ENCODE measurements around the gene GLRB. TPM values are rescaled to one million over a fixed set of nuclear protein-coding genes. Genes with fewer than 3 reads are reported as not detected.
A peak's percentile ranks its signal among the peaks of the same experiment; 100 is the strongest.
"Not testable (repeated sequence)": the region's sequence is repeated elsewhere in the genome, so short reads cannot be mapped to it uniquely, and the experiment has no call there.

Gene GLRB
- total RNA-seq, result 1 to 10 TPM; 3.9 to 4.1 TPM
- long read RNA-seq, donor 1, partial matches to known transcripts, result 0 of 4 reads
- long read RNA-seq, donor 1, other reads (novel, unspliced or antisense), result 0 of 4 reads
- long read RNA-seq, donor 2, transcript GLRB-207 (9 exons, 2,765 nt), result minor isoform, 6 of 19 reads
- long read RNA-seq, donor 2, transcript GLRB-201 (10 exons, 3,126 nt), result major isoform, 11 of 19 reads
- long read RNA-seq, donor 2, partial matches to known transcripts, result 1 of 19 reads
- long read RNA-seq, donor 2, other reads (novel, unspliced or antisense), result 1 of 19 reads

DNA sequence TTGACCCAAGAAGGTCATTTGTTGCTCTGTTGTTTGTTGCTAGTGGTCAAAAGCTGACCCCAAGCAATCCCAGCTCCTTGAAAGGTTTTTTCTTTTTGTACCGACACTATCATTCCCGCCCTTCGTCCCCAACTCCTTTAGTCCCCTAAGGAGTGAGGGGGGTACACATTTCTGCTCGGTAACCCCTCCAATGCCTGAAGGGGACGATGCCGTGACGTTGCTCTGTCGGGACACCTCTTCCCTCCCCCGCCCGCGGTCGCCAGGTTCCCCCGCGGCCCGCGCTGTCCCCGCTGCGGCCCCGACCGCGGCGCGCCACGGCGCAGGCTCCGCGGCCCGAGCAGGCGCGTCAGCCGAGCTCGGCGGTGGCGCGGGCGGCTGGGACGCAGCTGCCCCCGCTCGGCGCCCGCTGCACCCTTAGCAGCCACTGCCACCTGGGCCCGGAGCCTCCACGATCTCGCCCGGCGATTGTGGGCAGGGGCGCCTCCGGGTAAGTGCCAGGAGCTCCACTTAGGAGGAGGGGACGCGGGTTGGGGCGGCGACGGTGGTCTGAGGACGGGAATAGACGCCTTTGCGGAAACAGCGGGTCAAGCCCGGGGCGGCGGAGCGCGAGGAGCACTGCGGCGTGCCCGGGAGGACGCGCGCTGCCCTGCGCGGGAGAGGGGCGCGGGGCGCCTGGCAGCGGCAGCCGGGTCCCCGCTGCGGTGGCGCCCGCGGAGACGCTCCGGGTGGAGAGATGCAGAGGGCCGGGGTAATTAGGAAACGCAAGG, at the start of gene GLRB:
GLRB (plus strand) TSS at position 340 of the 767 bp plus-strand sequence. CDS start 1,875 bp downstream, outside the sequence.
- peak; percentile 84 for DNase-seq (ENCODE audit: low spot score)
- intact Hi-C loops (cut with DNase I), result no loop called here

DNA sequence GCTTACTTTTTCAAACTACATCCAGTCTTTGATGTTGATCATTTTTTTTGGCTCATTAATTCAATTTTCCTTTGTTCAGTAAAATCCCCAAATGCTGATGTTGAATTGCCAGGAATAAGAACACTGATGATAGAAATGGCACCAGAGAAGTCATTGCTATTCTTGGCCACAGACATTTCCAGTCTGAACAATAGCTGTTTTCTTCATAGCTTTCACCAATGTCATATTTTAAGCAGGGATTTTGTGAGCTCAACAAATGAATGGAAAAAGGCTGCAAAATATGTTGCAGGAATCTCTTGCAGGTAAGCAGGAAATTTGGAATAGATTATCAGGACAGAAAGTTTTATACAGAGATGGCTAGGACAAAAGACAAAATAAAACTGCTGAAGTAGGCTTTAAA, 40.5 kb upstream of the GLRB start:
- no peak for DNase-seq (ENCODE audit: low spot score)
- intact Hi-C loops (cut with DNase I), result no loop called here

DNA sequence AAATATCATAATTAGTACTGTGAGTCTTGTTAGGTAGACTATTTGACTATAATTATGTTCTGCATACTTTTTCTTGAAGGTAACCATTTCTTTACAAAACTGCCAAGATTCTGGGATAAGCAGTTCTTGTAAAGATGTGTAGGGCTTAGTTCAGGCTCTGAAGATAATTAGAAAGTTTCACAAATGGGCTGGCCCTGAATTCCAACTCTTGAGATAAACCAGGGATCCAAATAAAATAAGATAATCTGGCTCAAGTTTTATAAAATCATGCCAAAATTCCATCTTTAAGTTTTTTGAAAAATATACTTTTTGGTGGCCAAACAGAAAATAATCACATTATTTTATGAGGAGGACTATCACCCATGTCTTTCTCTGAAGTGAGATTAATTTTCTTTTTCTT, 35.5 kb upstream of the GLRB start:
- no peak for DNase-seq (ENCODE audit: low spot score)
- intact Hi-C loops (cut with DNase I), result no loop called here

GRCh38 chr4:157043131-157043530, 32.8 kb upstream of the GLRB start:
- intact Hi-C loops (cut with DNase I), result no loop called here
- DNase-seq (ENCODE audit: low spot score), result no peak

GRCh38 chr4:157045507-157046127, 30.3 kb upstream of the GLRB start:
- intact Hi-C loops (cut with DNase I), result no loop called here
- no peak for DNase-seq (ENCODE audit: low spot score)

DNA sequence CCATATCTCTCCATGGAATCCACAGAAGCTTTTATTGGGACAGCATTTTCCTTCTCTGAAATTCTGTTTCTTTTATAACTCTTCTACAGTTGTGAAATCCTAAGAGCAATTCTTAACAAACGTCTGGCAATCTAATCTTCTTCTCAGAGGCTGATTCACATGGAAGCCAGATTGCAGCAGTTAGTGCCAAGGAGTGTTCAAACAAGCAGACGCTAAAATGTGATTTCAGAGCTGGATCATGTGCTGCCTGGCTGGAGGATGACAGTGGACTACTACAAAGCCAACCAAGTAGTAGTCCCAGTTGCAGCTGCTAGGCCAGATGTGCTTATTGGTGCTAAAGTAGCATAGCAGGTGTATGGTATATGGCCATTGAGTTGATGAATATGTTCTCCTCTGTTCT, 27.7 kb upstream of the GLRB start:
- intact Hi-C loops (cut with DNase I), result no loop called here
- DNase-seq (ENCODE audit: low spot score), result no peak

DNA sequence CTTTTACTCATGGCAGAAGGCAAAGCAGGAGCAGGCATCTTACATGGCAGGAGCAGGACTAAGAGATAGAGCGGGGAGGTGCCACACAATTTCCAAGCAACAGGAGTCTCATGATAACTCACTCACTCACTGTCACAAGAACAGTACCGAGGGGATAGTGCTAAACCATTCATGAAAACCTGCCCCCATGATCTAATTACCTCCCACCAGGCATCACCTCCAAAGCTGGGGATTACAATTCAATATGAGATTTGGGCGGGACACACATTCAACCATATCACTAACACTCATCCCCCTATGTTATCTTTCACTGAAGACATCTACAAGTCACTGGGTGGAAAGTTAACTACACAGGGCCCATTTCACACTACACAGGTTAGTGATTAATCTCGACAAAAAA, 25.4 kb upstream of the GLRB start:
- intact Hi-C loops (cut with DNase I), result no loop called here
- DNase-seq (ENCODE audit: low spot score), result no peak

GRCh38 chr4:157052429-157053040, 23.4 kb upstream of the GLRB start:
- DNase-seq (ENCODE audit: low spot score), result no peak
- intact Hi-C loops (cut with DNase I), result no loop called here

- intact Hi-C loops (cut with DNase I), result no loop called here
- no peak for DNase-seq (ENCODE audit: low spot score)
Observed at GRCh38 chr4:157057218-157057617, 18.7 kb upstream of the GLRB start.

- DNase-seq (ENCODE audit: low spot score); intact Hi-C loops (cut with DNase I): not testable (repeated sequence)
Observed at GRCh38 chr4:157058899-157059298, 17.1 kb upstream of the GLRB start.

DNA sequence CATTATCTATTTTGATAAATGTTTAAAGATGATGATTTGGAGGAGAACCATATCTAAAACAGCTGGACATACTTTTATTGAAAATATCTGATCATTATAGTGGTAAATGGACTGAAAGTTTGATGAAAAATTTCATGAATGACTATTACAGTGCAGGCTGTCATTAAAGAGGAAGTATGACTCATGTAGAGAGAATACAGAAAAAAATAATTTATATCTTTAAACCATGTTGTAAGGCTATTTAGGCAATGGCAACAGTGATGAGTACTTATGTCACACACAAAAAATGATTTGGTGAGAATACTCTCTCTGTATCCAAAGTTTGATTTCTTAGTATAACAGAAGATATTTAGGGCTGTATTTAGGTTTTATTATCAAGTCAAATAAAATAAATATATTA, 3.9 kb upstream of the GLRB start:
- no peak for DNase-seq (ENCODE audit: low spot score)
- intact Hi-C loops (cut with DNase I), result no loop called here

GRCh38 chr4:157075401-157075800, 549 bp upstream of the GLRB start:
- no peak for DNase-seq (ENCODE audit: low spot score)
- intact Hi-C loops (cut with DNase I), result no loop called here

GRCh38 chr4:157076578-157076947, 613 bp downstream of the GLRB start:
- intact Hi-C loops (cut with DNase I), result no loop called here
- DNase-seq (ENCODE audit: low spot score), result no peak

DNA sequence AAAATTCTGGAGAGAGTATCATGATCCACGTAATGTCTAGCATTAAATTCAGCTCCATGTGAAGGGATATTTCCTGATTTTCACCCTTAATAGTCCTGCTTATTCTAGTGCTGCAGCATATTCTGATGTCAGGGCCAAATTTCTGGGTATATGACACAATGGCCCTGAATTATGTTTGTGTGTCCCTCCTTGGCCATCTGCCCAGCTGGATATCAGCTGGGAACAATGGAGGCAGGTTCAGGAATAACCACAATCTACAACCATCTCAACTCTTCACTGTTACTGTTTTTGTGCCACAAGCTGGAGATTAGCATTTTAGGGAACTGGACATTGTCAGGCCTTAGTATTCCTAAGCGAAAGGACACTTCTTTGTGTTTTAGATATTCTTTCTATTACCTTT, 3.5 kb downstream of the GLRB start:
- intact Hi-C loops (cut with DNase I), result no loop called here
- DNase-seq (ENCODE audit: low spot score), result no peak

DNA sequence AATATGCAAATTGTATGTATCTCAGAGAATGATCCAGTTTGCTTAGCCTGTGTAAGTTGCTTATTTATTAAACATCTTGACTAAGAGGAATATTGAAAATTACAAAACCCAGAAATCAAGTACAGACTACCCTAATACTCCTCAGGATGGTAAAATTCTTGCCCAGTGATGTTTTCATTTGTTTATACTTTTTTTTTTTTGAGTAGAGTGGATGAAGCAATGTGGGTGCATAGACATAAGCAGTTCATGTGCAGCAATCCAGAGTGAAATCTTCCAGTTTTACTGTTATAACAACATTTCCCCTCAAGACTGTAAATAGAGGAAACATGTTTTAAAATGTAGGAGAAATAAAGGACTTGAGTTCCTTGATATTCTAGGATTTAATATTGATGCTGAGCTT, 4.7 kb downstream of the GLRB start:
- intact Hi-C loops (cut with DNase I), result no loop called here
- no peak for DNase-seq (ENCODE audit: low spot score)

- intact Hi-C loops (cut with DNase I), result no loop called here
- DNase-seq (ENCODE audit: low spot score), result no peak
Observed at GRCh38 chr4:157095716-157096115, 19.8 kb downstream of the GLRB start.

GRCh38 chr4:157096439-157096838, 20.5 kb downstream of the GLRB start:
- intact Hi-C loops (cut with DNase I), result no loop called here

DNA sequence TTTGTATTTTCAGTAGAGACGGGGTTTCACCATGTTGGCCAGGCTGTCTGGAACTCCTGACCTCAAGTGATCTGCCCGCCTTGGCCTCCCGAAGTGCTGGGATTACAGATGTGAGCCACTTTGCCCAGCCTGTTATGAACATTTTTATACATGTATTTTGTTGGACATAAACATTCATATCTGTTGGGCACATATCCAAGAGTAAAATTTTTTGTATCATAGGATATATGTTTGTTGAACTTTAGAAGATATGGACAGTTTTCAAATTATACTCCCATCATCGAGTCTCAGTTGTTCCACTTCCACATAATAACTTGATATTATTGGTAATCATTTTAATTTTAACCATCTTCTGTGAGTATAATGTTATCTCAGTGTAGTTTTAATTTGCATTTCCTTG, 23.6 kb downstream of the GLRB start:
- no peak for DNase-seq (ENCODE audit: low spot score)
- intact Hi-C loops (cut with DNase I), result no loop called here

More at GRCh38 chr4:157096439-157096838, 20.5 kb downstream of the GLRB start:
- DNase-seq (ENCODE audit: low spot score), result no peak

GRCh38 chr4:157104541-157104940, 28.6 kb downstream of the GLRB start:
- DNase-seq (ENCODE audit: low spot score), result no peak
- intact Hi-C loops (cut with DNase I), result no loop called here

DNA sequence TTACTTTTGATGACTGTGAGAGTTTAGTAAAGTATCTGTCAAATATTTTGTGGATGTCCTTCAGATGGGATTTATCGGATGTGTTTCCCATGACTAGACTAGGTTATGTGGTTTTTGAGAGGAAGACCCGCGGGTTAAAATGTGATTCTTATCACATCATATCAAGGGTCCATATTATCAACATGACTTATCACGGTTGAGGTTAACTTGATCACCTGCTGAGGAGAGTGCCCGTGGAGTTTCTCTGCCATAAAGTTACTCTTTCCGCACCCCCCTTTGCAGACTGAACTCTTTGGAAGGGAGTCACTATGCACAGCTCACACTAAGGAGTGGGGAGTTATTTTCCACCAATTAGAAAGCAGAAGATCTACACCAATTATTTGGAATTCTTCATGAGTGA, 38.7 kb downstream of the GLRB start:
- intact Hi-C loops (cut with DNase I), result no loop called here
- DNase-seq (ENCODE audit: low spot score), result no peak

Data from posterior vena cava (tissue), 2 donors.